Uterus (tissue), 4 donors: ENCODE measurements around the gene CRY2. TPM values are rescaled to one million over a fixed set of nuclear protein-coding genes. Genes with fewer than 3 reads are reported as not detected.

Experiments
- DNase-seq, 2 donors: peaks; one replicate each; pipeline ENCODE4 v3.0.0-alpha.2; 2019 to 2020
- H3K27ac ChIP-seq, 2 donors: fragments of 200-600 bp; sonication (generic); 1 replicate in 1 of 2; 2 replicates in 1 of 2; pipeline ENCODE4 v1.5.1; 2016 to 2018
- H3K27me3 ChIP-seq, 2 donors: fragments of 200-600 bp; sonication (generic); one replicate each; pipeline ENCODE4 v1.5.1; 2018 to 2019; ENCODE audit warnings: control low read depth in 1 of 2
- H3K36me3 ChIP-seq, 2 donors: fragments of 200-600 bp; sonication (generic); one replicate each; pipeline ENCODE4 v1.5.1; 2019; ENCODE audit warnings: control low read depth in 1 of 2
- H3K4me1 ChIP-seq, 2 donors: fragments of 200-600 bp; sonication (generic); one replicate each; pipeline ENCODE4 v1.5.1; 2018 to 2019; ENCODE audit warnings: control low read depth in 1 of 2
- H3K4me3 ChIP-seq, 2 donors: fragments of 200-600 bp; sonication (generic); 1 replicate in 1 of 2; 2 replicates in 1 of 2; pipeline ENCODE4 v1.5.1; 2018 to 2019; ENCODE audit warnings: mild to moderate bottlenecking in 1 of 2
- H3K9me3 ChIP-seq, 2 donors: fragments of 200-600 bp; sonication (generic); one replicate each; pipeline ENCODE4 v1.5.1; 2019; ENCODE audit warnings: control low read depth in 1 of 2
- CTCF ChIP-seq, 4 experiments: fragments of 200-600 bp in 2 of 4; fragments of 450-650 bp in 2 of 4; sonication (generic) in 2 of 4; IDR thresholded peaks; one replicate each; pipeline ENCODE4 v1.5.1; 2016 to 2019; ENCODE audit warnings: antibody characterized with exemption in 4 of 4, mild to moderate bottlenecking in 2 of 4, moderate library complexity in 1 of 4
- POLR2A ChIP-seq, 2 donors: fragments of 450-650 bp; IDR thresholded peaks; one replicate each; pipeline ENCODE4 v1.6.1; 2016; ENCODE audit warnings: antibody characterized with exemption in 2 of 2, mild to moderate bottlenecking in 1 of 2, moderate library complexity in 1 of 2
- intact Hi-C: fragments of 100-400 bp; cut with DNase I; formaldehyde crosslinking; loops from one replicate; pipeline ENCODE4 v1.15.1; 2023; ENCODE audit warnings: low total_unique reads
- total RNA-seq, 4 donors: library from RNA; depleted of rRNA in 3 of 4; stranded (reverse); fragments of >200 nt in 3 of 4; gene quantifications; one replicate each; pipeline versions ENCODE4 v1.1.0 to v1.2.4, GENCODE V29; 2014 to 2023
- donor health status: DM: yes; HTN: yes; CAD: no.

The CRY2 gene
- total RNA-seq, 4 donors from 2014 or later = 22.1 to 91.8 (median 61.0) TPM

GRCh38 chr11:45922425-45923082 lies 75.3 kb downstream of the CRY2 start, which contains the start of gene LARGE2:
LARGE2 (plus strand) TSS chr11:45922656; CDS start chr11:45922883, 227 bp downstream.
- peak in 1 of 2 donors; percentile 14 for DNase-seq
- TF ChIP-seq POLR2A (IDR thresholded peaks at IDR 0.05) = peak in 1 of 2 donors; percentile 27
- no peak for TF ChIP-seq CTCF (IDR thresholded peaks at IDR 0.05)
- peaks cover 0 to 12% of the 10 kb centered on the region in 2 donors for H3K27me3 ChIP-seq

DNA sequence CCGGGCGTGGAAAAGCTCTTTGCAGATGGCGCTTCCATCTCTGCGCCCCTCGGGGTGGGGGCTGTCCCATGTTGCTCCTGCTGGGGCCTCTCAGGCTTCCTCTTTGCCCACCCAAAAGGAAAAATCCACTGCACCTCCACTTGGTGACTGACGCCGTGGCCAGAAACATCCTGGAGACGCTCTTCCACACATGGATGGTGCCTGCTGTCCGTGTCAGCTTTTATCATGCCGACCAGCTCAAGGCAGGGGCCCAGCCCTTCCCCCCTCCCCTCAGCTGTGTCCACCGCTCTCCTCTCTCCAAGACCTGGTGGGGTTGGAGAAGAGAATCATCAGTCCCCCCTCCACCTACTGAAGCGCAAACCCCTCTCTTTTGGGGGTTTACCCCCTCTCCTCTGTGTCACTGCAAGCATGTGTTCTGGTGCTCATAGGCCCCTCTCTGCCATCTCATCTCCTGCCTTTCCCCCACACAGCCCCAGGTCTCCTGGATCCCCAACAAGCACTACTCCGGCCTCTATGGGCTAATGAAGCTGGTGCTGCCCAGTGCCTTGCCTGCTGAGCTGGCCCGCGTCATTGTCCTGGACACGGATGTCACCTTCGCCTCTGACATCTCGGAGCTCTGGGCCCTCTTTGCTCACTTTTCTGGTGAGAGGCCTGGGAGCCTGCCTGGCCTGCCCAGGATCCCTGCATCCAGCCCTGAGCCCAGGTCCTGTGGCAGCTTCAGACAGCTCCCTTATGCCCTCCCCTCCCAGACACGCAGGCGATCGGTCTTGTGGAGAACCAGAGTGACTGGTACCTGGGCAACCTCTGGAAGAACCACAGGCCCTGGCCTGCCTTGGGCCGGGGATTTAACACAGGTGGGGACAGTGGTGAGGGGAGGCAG lies 77.0 kb downstream of the CRY2 start:
- Histone ChIP-seq H3K27me3 (peaks cover 0 to 12% of the 10 kb centered on the region in 2 donors), H3K27ac (no peak overlapping the region), H3K4me3 (no peak overlapping the region), H3K36me3 (no peaks in the 10 kb centered on the region), H3K9me3 (no peaks in the 10 kb centered on the region), H3K4me1 (peaks cover 0 to 16% of the 10 kb centered on the region in 2 donors)
- no peak for TF ChIP-seq POLR2A (IDR thresholded peaks at IDR 0.05)
- DNase-seq = peak in 1 of 2 donors; percentile 12
- intact Hi-C loops = no loop called here

More at GRCh38 chr11:45922425-45923082, 75.3 kb downstream of the CRY2 start, which contains the start of gene LARGE2:
- Histone ChIP-seq H3K36me3 (no peaks in the 10 kb centered on the region), H3K4me3 (peak within 1 kb of the TSS in 1 of 2 donors; percentile 26), H3K4me1 (peaks cover 0 to 16% of the 10 kb centered on the region in 2 donors), H3K9me3 (no peaks in the 10 kb centered on the region), H3K27ac (no peak within 1 kb of the TSS)
- intact Hi-C loops = no loop called here

GRCh38 chr11:45924927-45925326 lies 77.7 kb downstream of the CRY2 start:
- H3K4me3 ChIP-seq = no peak overlapping the region
- TF ChIP-seq CTCF (IDR thresholded peaks at IDR 0.05) = no peak
- no peak for TF ChIP-seq POLR2A (IDR thresholded peaks at IDR 0.05)
- no peaks in the 10 kb centered on the region for H3K9me3 ChIP-seq
- no peak for DNase-seq
- H3K27ac ChIP-seq = no peak overlapping the region
- peaks cover 0 to 16% of the 10 kb centered on the region in 2 donors for H3K4me1 ChIP-seq
- H3K27me3 ChIP-seq = peaks cover 0 to 12% of the 10 kb centered on the region in 2 donors
- H3K36me3 ChIP-seq = no peaks in the 10 kb centered on the region
- intact Hi-C loops = no loop called here

DNA sequence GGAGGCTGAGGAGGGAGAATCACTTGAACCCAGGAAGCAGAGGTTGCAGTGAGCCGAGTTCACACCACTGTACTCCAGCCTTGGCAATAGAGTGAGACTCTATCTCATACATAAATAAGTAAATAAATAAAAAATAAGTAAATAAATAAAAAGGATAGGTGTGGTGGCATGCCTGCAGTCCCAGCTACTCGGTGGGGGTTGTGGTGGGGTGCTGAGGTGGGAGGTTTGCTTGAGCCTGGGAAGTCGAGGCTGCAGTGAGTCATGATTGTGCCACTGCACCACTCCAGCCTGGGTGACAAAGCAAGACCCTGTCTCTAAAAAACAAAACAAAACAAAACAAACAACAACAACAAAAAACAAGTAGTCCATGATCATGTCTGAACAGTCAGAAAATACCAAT lies 78.3 kb downstream of the CRY2 start:
- TF ChIP-seq POLR2A (IDR thresholded peaks at IDR 0.05) (no peak), CTCF (IDR thresholded peaks at IDR 0.05) (no peak)
- no peaks in the 10 kb centered on the region for H3K36me3 ChIP-seq
- H3K27me3 ChIP-seq = peaks cover 0 to 12% of the 10 kb centered on the region in 2 donors
- no peak overlapping the region for H3K27ac ChIP-seq
- H3K4me1 ChIP-seq = peaks cover 0 to 16% of the 10 kb centered on the region in 2 donors
- intact Hi-C loops = no loop called here
- no peaks in the 10 kb centered on the region for H3K9me3 ChIP-seq
- H3K4me3 ChIP-seq = no peak overlapping the region
- no peak for DNase-seq

DNA sequence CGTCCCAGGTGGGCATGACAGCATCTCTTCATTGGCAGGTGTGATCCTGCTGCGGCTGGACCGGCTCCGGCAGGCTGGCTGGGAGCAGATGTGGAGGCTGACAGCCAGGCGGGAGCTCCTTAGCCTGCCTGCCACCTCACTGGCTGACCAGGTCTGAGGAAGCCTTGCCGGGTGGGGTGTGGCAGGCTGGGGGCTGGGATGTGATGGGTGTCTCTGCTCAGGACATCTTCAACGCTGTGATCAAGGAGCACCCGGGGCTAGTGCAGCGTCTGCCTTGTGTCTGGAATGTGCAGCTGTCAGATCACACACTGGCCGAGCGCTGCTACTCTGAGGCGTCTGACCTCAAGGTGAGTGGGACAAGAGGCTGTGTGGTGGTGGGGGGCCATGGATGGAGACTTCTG lies 78.7 kb downstream of the CRY2 start:
- no peaks in the 10 kb centered on the region for H3K36me3 ChIP-seq
- H3K27me3 ChIP-seq = peaks cover 0 to 12% of the 10 kb centered on the region in 2 donors
- DNase-seq = peak in 1 of 2 donors; percentile 13
- H3K4me3 ChIP-seq = no peak overlapping the region
- H3K27ac ChIP-seq = no peak overlapping the region
- no peak for TF ChIP-seq CTCF (IDR thresholded peaks at IDR 0.05)
- TF ChIP-seq POLR2A (IDR thresholded peaks at IDR 0.05) = no peak
- no peaks in the 10 kb centered on the region for H3K9me3 ChIP-seq
- peaks cover 0 to 16% of the 10 kb centered on the region in 2 donors for H3K4me1 ChIP-seq
- intact Hi-C loops = no loop called here
